AG09309 (cell line): ENCODE measurements around the gene BTBD16.
A peak's percentile ranks its signal among the peaks of the same experiment; 100 is the strongest.

Source experiments
- DNase-seq: peaks from one replicate; pipeline ENCODE4 v3.0.0-alpha.2; 2010; ENCODE audit warnings: low read depth
- H3K4me3 ChIP-seq: 2 replicates; pipeline ENCODE4 v1.5.1; 2011; ENCODE audit warnings: mild to moderate bottlenecking, low read depth, low read length, moderate library complexity; ENCODE audit not compliant: control insufficient read depth
- TF ChIP-seq, protein P1 (sequence below): IDR thresholded peaks from 2 replicates; pipeline ENCODE4 v1.5.1; 2011; ENCODE audit warnings: mild to moderate bottlenecking, low read depth, low read length, inconsistent platforms; ENCODE audit not compliant: insufficient read depth, control insufficient read depth; ENCODE audit errors: missing control alignments

The BTBD16 gene

DNA sequence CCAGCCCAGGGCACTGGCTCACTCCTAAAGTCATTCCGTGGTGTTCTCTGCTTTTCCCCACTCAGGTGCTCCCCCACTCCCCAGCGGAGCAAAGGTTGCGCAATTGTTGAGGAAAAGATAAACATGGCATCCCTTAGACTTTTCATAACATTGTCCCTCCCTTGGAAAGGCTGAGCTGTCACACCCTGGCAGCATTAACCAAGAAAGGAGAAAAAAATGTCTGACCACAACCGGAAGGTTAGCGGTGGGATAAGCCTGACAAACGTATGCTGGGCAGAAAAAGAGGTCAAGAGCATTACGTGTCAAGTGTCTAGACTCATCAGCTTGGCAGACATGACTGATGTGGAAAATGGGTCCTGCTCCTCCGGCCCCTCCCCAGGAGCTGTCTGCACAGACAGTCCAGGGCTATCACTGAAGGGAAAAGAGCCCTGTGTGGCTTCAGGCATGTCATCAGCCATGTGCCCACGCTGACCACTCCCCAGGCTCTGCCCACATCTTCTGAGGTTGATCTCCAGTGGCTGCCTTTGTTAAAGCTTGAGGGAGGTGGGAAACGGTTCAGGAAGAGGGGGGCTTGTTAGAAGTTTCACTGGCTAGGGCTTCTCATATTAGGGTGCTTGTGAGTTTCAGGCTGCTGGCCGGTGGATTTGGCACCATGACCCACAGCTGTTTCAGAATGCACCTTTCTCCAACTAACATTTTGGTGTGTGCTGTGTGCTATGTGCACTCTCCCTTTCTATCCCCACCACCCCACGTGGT is 30.1 kb downstream of the BTBD16 start:
- no peak overlapping the region for H3K4me3 ChIP-seq
- TF ChIP-seq, protein P1, sequence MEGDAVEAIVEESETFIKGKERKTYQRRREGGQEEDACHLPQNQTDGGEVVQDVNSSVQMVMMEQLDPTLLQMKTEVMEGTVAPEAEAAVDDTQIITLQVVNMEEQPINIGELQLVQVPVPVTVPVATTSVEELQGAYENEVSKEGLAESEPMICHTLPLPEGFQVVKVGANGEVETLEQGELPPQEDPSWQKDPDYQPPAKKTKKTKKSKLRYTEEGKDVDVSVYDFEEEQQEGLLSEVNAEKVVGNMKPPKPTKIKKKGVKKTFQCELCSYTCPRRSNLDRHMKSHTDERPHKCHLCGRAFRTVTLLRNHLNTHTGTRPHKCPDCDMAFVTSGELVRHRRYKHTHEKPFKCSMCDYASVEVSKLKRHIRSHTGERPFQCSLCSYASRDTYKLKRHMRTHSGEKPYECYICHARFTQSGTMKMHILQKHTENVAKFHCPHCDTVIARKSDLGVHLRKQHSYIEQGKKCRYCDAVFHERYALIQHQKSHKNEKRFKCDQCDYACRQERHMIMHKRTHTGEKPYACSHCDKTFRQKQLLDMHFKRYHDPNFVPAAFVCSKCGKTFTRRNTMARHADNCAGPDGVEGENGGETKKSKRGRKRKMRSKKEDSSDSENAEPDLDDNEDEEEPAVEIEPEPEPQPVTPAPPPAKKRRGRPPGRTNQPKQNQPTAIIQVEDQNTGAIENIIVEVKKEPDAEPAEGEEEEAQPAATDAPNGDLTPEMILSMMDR: no peak
- DNase-seq: peak; percentile 88

DNA sequence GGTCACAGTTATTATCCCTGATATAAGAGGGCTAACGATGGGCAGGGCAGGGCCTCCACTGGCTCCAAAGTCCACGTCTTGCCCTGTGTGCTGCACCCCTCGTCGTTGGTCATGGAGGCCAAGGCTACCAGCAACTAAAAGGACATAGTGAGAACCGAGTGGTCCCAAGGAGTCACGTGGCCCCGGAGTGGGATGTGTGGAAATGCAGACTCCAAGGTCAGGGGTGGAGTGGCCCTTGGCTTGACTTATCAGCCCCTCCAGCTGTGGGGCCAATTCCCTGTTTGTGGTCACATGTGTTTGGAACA is 30.7 kb downstream of the BTBD16 start:
- no peak for DNase-seq
- TF ChIP-seq, protein P1: no peak

DNA sequence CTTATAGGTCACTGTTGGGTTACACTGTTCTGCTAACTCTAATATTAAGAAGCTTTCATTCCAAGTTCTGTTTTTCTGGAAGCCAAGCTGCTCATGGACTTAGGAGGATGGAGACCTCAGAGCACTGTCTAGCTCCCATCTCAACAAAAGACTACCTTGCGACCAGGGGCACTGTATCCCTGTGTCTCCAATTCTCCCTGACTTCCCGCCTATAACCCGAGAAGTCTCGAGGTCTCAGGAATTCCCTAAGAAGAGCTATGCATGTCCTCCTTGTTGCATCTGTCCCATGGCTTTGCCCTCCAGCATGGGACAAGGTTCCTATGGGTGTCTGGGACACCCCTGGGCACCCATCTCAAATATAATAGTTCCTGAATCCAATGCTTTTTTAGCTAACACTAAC is 31.2 kb downstream of the BTBD16 start:
- DNase-seq: no peak
- TF ChIP-seq, protein P1: no peak
- H3K4me3 ChIP-seq: no peak overlapping the region

More for the DNA sequence above, 30.7 kb downstream of the BTBD16 start:
- H3K4me3 ChIP-seq: no peak overlapping the region

DNA sequence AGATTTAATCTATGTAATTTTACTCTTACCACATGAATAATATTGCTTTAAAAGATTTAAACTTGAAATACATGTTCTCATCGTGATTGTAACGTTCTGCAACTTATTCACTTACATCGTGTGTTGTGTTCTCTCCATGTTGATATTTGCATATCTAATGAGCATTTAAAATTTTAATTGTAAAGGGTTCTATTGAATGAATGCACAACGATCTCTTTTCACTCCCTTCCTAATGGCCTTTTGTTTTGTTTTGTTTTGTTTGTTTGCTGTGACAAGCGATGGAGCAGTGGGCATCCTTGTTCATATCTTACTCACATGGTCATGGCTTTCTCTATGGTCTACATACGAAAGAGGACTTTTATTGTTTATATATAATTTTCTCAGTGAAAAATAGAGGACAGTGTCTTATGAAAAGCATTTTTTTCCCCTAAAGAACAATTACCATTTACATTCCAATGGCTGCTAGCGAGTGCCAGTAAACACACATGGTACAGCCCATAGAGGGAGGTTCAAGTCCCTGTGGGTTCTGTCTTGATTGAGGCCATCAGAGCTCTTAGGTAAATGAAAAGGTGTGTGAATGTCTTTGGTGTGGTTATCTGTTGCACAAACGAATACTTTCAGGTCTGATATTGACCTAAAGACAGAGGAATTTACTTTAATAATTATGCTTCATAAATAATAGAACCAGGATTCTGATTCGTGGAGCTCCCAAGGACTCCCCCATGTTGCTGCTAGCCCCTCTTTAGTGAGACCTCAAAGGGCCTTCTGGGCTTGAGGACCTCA is 32.4 kb downstream of the BTBD16 start:
- DNase-seq: no peak
- TF ChIP-seq, protein P1: no peak
- no peak overlapping the region for H3K4me3 ChIP-seq

DNA sequence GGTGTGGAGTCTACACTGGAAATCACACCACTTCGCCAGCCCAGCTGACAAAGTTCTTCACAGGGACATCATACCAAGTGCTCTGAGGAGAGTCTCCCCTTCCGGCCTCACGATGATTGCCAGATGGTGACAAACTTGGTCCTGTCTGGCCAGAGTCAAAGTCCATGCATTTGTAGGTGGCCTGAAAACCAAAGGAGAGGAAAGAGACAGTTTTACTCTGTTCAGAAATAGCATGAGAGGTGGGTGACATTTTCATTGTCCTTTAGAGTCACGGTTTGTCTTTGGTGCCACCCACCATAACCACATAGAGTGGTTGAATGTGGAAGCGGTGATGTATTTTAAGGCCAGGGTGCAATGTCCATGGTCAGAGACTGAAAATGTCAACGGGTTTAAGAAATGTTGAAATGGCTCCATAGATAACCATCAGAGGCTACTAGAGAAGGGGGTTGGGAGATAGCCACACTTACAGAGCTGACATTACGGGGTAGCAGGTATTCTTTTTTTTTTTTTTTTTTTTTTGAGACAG is 33.0 kb downstream of the BTBD16 start:
- DNase-seq: no peak
- TF ChIP-seq, protein P1: no peak
- no peak overlapping the region for H3K4me3 ChIP-seq

DNA sequence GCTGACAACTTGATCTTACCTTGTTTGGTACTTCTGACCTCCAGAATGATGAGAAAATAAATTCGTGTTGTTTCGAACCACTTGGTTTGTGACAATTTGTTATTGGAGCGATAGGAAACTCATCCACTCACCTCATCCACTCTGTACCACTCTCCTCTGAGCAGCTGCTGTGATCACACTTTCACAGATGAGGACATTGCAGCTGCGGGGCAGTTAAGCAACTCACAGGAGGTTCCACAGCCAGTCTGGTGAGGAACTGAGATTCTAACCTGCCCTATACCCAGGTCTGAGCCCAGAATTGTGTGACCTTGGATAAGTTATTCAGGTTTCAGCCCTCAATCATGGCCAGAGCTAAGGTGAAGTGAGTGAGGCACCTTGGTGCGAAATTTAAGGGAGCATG is 35.2 kb downstream of the BTBD16 start:
- TF ChIP-seq, protein P1: no peak
- DNase-seq: no peak

More for the DNA sequence above, 35.2 kb downstream of the BTBD16 start:
- H3K4me3 ChIP-seq: no peak overlapping the region
